ENCODE data around the gene ZSWIM1.
A peak's percentile ranks its signal among the peaks of the same experiment; 100 is the strongest.

Gene ZSWIM1

DNA sequence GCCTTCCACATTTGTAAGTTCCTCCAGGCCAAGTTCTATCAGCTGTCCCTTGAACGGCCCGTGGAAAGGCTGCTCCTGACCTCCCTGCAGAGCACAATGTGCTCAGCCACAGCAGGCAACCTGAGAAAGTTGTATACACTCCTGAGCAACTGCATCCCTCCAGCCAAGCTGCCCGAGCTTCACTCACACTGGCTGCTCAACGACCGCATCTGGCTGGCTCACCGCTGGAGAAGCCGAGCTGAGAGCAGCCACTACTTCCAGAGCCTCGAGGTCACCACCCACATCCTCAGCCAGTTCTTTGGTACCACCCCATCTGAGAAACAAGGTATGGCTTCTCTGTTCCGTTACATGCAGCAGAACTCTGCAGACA lies 2.1 kb downstream of the ZSWIM1 start:
- peaks cover 11 to 50% (median 39%) of the 10 kb centered on the region in 3 donors for H3K36me3 ChIP-seq
- H3K27me3 ChIP-seq: no peaks in the 10 kb centered on the region
- DNase-seq: no peak
- H3K27ac ChIP-seq: no peak overlapping the region
- no peak overlapping the region for H3K4me3 ChIP-seq
- intact Hi-C loops (cut with DNase I; ENCODE audit: low total_unique reads): loop anchor here (10.0 kb wide), 1 partner anchor 88 kb away; the partner anchor contains the start of genes DNTTIP1 and WFDC3
- TF ChIP-seq, protein P1, sequence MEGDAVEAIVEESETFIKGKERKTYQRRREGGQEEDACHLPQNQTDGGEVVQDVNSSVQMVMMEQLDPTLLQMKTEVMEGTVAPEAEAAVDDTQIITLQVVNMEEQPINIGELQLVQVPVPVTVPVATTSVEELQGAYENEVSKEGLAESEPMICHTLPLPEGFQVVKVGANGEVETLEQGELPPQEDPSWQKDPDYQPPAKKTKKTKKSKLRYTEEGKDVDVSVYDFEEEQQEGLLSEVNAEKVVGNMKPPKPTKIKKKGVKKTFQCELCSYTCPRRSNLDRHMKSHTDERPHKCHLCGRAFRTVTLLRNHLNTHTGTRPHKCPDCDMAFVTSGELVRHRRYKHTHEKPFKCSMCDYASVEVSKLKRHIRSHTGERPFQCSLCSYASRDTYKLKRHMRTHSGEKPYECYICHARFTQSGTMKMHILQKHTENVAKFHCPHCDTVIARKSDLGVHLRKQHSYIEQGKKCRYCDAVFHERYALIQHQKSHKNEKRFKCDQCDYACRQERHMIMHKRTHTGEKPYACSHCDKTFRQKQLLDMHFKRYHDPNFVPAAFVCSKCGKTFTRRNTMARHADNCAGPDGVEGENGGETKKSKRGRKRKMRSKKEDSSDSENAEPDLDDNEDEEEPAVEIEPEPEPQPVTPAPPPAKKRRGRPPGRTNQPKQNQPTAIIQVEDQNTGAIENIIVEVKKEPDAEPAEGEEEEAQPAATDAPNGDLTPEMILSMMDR (IDR thresholded peaks at IDR 0.05): no peak
- H3K4me1 ChIP-seq: peaks cover 0 to 17% (median 13%) of the 10 kb centered on the region in 4 donors
- H3K9me3 ChIP-seq: no peaks in the 10 kb centered on the region

DNA sequence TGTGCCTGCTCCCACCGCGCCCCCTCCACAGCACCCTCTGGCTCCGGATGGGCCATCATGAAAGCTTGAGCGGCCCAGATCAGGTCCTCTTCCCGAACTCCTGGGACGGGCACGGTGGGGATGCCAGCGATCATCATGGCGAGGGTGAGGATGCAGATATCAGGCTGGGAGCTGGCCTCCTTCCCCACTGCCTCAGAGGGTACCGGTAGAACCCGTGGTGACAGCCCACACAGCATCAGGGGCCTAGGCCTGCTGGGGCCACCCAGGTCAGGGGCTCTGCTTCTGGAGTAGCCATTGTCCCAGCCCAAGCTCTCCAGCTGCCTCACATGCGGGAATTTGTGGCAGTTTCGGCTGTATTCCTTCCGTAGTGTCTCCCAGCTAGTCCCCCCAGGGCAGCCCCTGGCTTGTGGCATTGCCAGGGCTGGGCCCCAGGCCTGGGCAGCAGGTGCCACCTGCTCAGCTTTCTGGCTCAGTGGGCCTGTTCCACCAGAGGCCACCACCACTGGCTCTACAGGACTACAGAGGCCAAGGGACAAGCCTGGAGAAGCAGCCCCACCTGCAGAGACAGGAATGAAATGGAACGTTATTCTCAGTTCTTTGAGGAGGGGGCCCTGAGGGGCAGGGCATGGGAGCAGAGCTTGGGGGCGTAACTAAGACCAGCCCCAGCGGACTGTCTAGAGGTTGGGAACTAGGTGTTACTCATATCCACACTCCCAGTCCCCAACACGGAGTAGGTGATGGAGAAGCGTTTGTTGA lies 5.7 kb downstream of the ZSWIM1 start:
- Histone ChIP-seq H3K27me3 (no peaks in the 10 kb centered on the region), H3K4me3 (no peak overlapping the region), H3K9me3 (no peaks in the 10 kb centered on the region), H3K4me1 (peaks cover 0 to 34% (median 22%) of the 10 kb centered on the region in 4 donors), H3K27ac (no peak overlapping the region), H3K36me3 (peaks cover 11 to 52% (median 41%) of the 10 kb centered on the region in 3 donors)
- intact Hi-C loops (cut with DNase I; ENCODE audit: low total_unique reads): loop anchor here (10.0 kb wide), 1 partner anchor 92 kb away; the partner anchor contains the start of genes DNTTIP1 and WFDC3
- TF ChIP-seq, protein P1 (IDR thresholded peaks at IDR 0.05): no peak
- no peak for DNase-seq

- no peak within 1 kb of the TSS for H3K4me3 ChIP-seq
- peaks cover 0 to 34% (median 21%) of the 10 kb centered on the region in 4 donors for H3K4me1 ChIP-seq
- no peaks in the 10 kb centered on the region for H3K9me3 ChIP-seq
- peaks cover 11 to 51% (median 41%) of the 10 kb centered on the region in 3 donors for H3K36me3 ChIP-seq
- H3K27me3 ChIP-seq: no peaks in the 10 kb centered on the region
- TF ChIP-seq, protein P1 (IDR thresholded peaks at IDR 0.05): no peak
- intact Hi-C loops (cut with DNase I; ENCODE audit: low total_unique reads): loop anchor here (10.0 kb wide), 1 partner anchor 93 kb away; the partner anchor contains the start of genes DNTTIP1 and WFDC3
- DNase-seq: no peak
- no peak within 1 kb of the TSS for H3K27ac ChIP-seq
Measured at GRCh38 chr20:45887346-45887715, 6.3 kb downstream of the ZSWIM1 start, which contains the start of gene SPATA25. Gene SPATA25 (minus strand): TSS chr20:45887622. CDS start chr20:45887590, 32 bp downstream.

DNA sequence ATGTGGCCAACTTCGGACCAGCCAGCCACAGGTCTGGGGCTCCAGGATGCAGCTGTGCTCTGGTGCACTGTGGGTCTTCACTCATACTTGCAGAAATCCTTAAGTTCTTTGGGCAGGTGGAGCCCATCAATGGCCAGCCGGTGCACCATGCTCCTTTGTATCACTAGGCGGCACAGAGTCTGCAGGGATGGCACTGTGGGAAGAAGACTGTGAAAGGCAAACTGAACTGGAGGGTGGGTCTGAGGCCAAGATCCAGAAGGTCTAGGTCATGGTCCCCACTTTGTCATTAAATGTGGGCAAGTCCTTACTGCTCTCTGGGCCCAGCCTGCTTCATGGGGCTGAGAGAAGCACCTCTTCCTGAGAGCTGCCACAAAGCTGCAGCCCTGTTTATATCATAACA lies 7.7 kb downstream of the ZSWIM1 start:
- intact Hi-C loops (cut with DNase I; ENCODE audit: low total_unique reads): loop anchor here (10.0 kb wide), 1 partner anchor 94 kb away; the partner anchor contains the start of genes DNTTIP1 and WFDC3
- Histone ChIP-seq H3K4me1 (peaks cover 0 to 33% (median 24%) of the 10 kb centered on the region in 4 donors), H3K36me3 (peaks cover 2 to 49% (median 32%) of the 10 kb centered on the region in 3 donors), H3K4me3 (no peak overlapping the region), H3K27ac (no peak overlapping the region), H3K9me3 (no peaks in the 10 kb centered on the region), H3K27me3 (no peaks in the 10 kb centered on the region)
- TF ChIP-seq, protein P1 (IDR thresholded peaks at IDR 0.05): no peak
- no peak for DNase-seq

GRCh38 chr20:45890077-45890984 lies 9.3 kb downstream of the ZSWIM1 start:
- TF ChIP-seq, protein P1 (IDR thresholded peaks at IDR 0.05): peak; percentile 63 to 75
- peak overlapping the region; percentile 58 to 82 for H3K4me3 ChIP-seq
- peak overlapping the region; percentile 79 to 89 for H3K27ac ChIP-seq
- no peaks in the 10 kb centered on the region for H3K9me3 ChIP-seq
- peak; percentile 90 to 91 for DNase-seq
- peaks cover 0 to 33% (median 24%) of the 10 kb centered on the region in 4 donors for H3K4me1 ChIP-seq
- no peaks in the 10 kb centered on the region for H3K27me3 ChIP-seq
- intact Hi-C loops (cut with DNase I; ENCODE audit: low total_unique reads): loop anchor here (5.0 kb wide), 1 partner anchor 42 kb away; the partner anchor contains the start of gene PCIF1
- H3K36me3 ChIP-seq: peaks cover 0 to 60% (median 43%) of the 10 kb centered on the region in 3 donors
